Omental fat pad (tissue), 4 donors: ENCODE results near the gene GJD3. TPM values are rescaled to one million over a fixed set of nuclear protein-coding genes. Genes with fewer than 3 reads are reported as not detected.

Source experiments
- ATAC-seq: fragments of 150-250 bp; one replicate; pipeline ENCODE4 v1.9.1; 2016; ENCODE audit warnings: mild to moderate bottlenecking, moderate library complexity; ENCODE audit not compliant: low FRiP score
- DNase-seq: peaks from one replicate; pipeline ENCODE4 v3.0.0-alpha.2; 2019; ENCODE audit warnings: low spot score
- total RNA-seq, 4 donors: library from RNA; depleted of rRNA; stranded (reverse); fragments of >200 nt; gene quantifications; one replicate each; pipeline ENCODE4 v1.1.0, GENCODE V29; 2016
- TF ChIP-seq, protein P1 (sequence below), 3 donors: fragments of 450-650 bp; IDR thresholded peaks; one replicate each; pipeline ENCODE4 v1.5.1; 2016 to 2017; ENCODE audit warnings: antibody characterized with exemption in 3 of 3, mild to moderate bottlenecking in 3 of 3, moderate library complexity in 2 of 3

The GJD3 gene
- total RNA-seq, 4 donors from 2014 or later = 0.60 to 2.0 TPM; not detected in 2

DNA sequence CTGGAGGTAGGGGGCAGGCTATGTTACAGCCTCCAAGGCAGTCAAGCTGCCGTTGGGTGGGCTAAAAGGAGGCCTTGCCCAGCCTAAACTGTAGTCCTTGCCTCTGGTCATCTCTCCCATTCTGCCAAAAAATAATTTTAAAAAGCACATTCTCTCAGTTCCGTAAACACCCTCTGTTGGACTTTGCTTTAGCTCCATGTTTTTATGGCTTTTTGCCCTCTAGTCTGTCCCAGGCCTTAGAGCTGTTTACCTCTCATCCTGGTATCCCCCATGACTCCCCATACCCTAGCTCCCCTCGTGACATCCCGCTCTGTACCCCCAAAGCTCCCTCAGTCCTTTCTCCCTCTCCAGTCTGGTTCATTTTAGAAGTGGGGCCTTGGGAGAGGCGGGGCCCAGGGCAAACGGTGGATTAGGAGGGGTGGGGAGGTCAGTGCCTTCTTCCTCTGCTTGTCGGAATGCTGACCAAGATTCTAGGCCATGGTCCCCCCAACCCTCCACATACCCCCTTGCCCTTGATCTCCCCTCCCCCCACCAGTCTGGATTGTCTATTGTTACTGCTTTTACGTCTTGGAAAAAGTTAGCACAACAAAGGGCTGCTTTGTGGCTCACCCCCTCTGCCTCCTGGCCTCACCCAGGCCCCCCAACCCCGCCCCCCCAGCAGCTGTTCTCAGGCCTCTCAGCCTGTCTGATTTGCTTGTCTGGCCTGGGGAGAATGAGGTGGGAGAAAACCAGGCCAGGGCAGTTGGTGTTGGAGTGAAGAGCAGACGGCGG is 18.4 kb downstream of the GJD3 start:
- ATAC-seq = no peak
- DNase-seq = no peak
- TF ChIP-seq, protein P1, sequence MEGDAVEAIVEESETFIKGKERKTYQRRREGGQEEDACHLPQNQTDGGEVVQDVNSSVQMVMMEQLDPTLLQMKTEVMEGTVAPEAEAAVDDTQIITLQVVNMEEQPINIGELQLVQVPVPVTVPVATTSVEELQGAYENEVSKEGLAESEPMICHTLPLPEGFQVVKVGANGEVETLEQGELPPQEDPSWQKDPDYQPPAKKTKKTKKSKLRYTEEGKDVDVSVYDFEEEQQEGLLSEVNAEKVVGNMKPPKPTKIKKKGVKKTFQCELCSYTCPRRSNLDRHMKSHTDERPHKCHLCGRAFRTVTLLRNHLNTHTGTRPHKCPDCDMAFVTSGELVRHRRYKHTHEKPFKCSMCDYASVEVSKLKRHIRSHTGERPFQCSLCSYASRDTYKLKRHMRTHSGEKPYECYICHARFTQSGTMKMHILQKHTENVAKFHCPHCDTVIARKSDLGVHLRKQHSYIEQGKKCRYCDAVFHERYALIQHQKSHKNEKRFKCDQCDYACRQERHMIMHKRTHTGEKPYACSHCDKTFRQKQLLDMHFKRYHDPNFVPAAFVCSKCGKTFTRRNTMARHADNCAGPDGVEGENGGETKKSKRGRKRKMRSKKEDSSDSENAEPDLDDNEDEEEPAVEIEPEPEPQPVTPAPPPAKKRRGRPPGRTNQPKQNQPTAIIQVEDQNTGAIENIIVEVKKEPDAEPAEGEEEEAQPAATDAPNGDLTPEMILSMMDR (IDR thresholded peaks at IDR 0.05) = no peak

DNA sequence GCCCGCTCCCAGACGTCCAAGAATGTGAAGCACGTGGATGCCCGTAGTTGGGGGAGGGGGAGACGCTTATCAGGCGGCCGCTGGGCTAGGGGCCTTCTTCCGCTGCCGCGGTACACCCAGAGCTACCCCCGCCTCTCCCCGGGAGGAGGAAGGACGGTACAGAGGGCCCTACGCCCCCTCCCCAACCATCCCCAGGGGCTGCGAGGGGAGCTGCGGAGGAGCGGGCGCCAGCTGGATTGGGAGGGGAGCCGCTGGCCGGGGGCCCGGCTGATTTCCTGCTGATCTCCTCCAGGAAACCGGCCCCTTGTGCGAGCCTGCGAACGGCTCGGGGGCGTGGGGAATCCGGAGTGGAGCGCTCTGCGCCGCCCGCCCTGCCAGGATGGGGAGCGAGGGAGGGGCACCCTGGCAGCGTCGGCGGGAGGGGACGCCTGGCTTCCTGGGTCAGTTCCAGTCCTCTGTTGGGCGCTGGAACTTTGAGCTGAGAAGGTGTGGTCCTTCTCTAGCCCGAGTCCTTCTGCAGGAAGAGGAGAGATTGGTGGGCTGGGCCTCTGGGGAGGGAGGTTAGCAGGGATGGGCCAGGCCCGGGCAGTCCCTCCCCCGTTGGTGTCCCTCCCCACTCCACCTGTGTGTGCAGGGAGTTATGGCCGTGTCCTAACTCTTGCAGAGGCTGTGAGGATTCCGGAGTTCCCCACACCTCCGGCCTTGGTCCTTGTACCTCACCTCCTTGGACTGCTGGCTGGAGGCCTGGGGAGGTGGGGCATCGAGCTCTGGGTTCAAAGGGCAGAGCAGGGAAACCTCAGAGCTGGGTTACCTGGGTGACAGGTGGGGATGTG is 19.2 kb downstream of the GJD3 start:
- no peak for ATAC-seq

DNA sequence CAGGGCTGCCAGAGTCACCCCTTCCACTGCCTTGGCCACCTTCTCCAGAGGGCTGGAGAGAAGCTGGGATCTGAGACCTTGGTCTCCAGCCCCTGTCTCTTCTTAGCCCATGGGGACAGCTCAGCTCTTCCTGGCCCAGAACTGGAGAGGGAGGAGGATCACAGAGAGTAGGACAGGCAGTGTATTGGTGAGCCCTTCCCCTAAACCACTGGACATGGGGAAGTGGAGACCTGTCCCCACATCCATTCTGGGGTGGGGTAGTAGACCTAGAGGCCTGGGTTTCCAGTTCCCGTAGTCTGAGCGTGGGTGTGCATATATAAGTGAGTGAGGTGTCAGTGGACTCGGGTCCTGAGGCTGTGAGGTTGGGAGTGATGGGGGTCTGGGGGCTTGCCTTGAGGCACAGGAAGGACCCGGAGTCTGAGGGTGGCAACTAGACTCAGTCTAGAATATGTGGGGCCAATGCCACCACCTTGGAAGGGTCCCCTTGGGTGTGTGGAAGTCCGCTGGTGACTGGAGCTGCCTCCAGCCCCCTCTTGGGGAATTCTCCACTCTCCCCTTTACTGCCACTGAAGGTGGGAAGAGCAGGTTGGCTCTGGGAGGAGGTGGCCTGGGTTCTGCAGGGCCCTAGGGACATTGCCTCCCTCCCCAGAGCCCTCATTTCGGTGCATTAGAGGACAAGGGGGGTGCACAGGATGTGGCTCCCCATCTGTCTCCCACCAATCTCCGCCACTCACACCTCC is 19.9 kb downstream of the GJD3 start:
- ATAC-seq (no peak), DNase-seq (no peak)
- TF ChIP-seq, protein P1 (IDR thresholded peaks at IDR 0.05) = no peak

More for the DNA sequence above, 19.2 kb downstream of the GJD3 start:
- no peak for DNase-seq
- TF ChIP-seq, protein P1 (IDR thresholded peaks at IDR 0.05) = no peak

DNA sequence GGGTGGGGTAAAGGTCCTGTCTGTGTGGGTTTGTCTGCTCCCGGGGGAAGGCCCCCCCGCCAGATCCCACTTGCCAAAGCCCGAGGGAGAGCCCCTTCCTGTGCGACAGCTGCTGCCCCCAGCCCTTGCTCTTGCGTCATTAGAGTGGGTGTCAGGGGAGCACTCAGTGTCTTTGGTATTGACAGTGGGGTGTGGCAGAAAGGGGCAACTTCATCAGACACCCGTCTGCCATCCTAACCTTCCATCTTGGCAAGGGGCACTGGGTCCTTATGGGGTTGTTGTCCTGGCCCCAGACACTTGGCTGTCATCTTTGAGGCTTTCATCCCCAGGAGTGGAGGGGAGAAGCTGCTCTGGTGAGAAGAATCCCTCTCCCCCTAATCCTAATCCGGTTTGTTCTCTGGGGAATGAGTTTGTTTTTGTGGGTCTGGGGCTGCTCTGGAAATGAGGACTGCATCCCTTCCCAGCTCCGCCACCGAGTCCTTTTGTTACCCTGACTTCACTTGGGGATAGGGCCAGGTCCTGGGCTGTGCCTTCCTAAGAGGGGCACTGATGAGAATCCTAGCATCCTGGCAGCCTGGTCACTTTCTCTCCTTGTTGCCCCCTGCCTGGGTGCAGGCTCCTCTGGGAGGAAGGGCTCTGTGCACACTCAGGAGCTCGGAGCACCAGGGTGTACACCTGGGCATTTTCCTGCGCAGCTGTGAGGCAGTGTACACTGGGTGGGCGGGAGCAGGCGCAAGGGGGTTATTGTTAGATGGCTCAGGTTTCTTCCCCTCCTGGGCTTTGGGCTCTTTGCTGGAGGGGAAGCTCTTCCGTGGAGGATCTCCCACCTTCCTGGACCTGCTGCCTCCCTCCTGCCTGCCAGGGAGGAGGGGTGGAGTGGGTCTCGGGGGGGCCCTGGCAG is 21.1 kb downstream of the GJD3 start:
- DNase-seq (no peak), ATAC-seq (no peak)
- TF ChIP-seq, protein P1 (IDR thresholded peaks at IDR 0.05) = no peak

DNA sequence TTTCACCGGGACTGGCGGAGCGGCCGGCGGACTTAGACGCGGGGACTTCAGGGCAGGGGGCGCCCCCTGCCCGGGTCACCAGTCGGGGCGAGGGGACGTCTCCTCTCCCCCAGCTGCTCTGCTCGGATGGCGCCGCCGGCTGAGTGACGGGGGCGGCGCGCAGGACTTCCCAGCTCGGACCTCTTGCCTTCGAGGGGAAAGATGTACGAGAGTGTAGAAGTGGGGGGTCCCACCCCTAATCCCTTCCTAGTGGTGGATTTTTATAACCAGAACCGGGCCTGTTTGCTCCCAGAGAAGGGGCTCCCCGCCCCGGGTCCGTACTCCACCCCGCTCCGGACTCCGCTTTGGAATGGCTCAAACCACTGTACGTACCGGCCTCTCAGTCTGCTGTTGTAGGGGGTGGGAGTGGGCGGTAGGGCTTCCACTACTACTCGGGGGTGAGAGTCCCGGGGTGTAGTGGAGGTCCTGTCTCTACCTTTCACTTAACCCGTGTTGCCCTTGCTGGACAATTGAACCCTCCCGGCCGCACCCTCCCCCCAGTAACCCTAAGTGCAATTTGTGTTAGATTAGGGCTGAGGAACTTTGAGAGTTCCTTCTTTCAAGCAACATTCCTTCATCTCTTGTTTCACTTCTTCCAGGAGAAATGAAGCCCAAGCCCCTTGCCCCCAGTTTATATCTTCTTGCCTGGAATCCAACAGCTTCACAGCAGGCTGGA is 21.9 kb downstream of the GJD3 start:
- TF ChIP-seq, protein P1 (IDR thresholded peaks at IDR 0.05) = no peak
- no peak for ATAC-seq
- no peak for DNase-seq
